A673 (cell line): Measurements from ENCODE around the gene TRPV2.

Experiments used
- CTCF ChIP-seq: fragments of 300-800, 200-600 bp; sonication (generic); conservative IDR thresholded peaks from 2 replicates; pipeline ENCODE4 v1.5.1; 2017; ENCODE audit warnings: low read depth, mild to moderate bottlenecking, antibody characterized with exemption, low read length, moderate library complexity, mixed read lengths
- EZH2 ChIP-seq: fragments of 200-600 bp; sonication (generic); IDR thresholded peaks from 2 replicates; pipeline ENCODE4 v1.6.1; 2017; ENCODE audit warnings: borderline replicate concordance, low read depth, mild to moderate bottlenecking, mixed read lengths, antibody characterized with exemption, low read length; ENCODE audit not compliant: poor library complexity, severe bottlenecking

- no peak for TF ChIP-seq CTCF
- no peak for TF ChIP-seq EZH2
Observed at GRCh38 chr17:16484445-16485175, 69.2 kb downstream of the TRPV2 start.
